ENCODE results near the gene MYOT.
"Not testable (repeated sequence)": the region's sequence is repeated elsewhere in the genome, so short reads cannot be mapped to it uniquely, and the experiment has no call there.

Gene MYOT

DNA sequence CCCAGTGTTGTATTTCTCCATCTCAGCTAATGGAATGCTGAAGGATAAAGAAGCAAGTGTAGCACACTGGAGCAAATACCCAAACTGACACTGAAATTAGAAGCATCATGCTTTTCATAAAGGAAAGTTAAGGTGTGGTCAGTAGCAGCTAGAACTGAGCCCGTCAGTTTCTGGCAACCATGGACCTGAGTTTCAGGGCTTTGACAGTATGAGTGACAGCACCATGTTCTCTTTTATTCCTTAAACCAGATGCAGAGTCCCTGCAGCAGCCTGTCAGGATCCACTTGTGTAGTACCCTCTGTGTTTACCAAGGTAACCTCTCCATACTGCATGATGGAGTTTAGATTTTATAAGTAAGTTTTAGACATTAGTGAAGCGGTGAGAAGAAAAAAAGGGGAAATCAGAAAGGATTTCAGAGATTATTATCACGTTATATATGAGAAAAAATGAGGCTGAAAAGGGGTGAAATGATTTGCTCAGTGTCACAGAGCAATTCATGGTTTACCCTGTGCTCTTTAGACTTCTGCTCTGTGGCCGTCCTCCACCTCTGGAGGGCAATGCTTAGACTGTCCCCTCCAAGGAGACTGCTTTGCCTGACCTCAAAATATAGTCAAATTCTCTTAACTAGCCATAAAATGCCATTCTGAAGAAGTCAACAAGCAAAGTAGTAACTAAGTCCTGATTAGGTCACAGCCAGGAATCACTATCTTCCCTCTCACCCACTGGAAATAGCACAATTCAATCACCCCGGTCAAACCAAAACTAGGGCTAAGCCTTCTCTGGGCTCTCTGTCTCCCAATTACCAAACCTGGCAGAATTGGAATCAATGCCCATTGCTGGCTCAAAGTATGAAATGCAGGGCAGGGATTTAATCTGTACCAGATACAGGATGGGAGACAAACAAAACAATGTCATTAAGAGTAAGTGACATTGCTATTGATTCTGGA lies 10.5 kb upstream of the MYOT start:
- DNase-seq = no peak

DNA sequence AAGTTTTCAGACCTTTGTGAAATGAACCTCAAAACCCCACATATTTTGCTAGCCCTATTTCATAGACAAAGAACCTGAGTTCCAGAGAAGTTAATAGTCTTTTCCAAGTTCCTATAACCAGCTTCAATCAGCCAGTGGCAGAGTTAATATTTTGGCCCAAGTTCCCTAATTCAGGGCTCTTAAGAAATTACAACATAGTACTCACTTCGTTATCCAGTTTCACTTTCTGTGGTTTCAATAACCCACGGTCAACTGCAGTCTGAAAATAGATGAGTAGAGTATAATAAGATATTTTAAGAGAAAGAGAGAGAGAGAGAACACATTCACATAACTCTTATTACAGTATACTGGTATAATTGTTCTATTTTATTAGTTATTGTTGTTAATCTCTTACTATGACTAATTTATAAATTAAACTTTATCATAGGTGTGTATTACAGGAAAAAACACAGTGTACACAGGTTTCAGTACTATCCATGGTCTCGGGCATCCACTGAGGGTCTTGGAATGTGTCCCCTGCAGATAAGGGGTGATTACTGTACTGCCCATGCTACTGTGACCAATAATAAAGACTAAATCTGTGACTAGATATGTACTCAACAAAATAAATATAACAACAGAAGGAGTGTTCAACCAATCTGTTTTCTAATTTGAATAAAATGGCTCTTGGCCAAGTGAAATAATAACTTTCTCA lies 9.3 kb upstream of the MYOT start:
- DNase-seq = no peak

DNA sequence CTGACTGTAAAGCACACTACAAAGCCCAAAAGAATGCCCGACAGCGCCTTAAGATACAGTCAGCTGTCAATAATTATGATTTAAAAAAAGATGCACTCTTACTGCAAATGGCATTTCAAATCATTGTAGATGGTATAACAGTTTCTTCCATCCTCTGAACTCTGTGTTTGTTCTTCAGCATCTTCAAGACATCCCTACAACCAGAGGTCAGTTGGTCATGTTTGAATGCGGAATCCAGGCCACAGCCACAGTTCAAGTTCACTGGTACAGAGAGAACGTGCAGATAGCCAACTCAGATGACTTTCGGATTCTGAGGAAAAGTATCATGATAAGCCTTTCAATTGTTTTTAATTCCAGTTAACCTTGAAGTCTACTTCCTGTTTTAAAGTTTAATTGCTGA lies 8.7 kb upstream of the MYOT start:
- no peak for DNase-seq

DNA sequence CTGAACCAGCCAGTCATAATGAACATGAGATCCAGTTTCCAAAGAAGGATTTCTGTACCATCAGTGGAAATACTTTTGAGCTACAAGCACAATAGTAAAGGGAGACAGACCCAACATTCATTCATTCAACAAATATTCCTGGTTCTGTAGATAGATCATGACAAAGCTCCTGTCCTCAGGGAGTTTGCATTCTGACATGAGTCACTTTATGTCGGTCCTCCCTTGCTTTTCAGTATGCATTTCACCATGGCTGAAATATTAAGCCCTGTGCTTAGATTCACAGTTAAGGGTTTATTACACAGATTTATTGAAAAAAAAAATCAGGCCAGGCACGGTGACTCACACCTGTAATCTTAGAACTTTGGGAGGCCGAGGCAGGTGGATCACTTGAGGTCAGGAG lies 5.4 kb upstream of the MYOT start:
- no peak for DNase-seq

DNA sequence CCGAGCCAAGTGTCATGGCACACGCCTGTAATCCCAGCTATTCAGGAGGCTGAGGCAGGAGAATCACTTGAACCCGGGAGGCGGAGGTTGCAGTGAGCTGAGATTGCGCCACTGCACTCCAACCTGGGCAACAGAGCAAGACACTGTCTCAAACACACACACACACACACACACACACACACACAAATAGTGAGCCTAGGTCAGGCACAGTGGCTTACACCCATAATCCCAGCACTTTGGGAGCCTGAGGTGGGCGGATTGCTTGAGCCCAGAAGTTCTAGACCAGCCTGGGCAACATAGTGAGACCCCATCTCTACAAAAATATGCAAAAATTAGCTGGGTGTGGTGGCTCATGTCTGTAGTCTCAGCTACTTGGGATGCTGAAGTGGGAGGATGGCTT lies 4.0 kb upstream of the MYOT start:
- not testable (repeated sequence) for DNase-seq

DNA sequence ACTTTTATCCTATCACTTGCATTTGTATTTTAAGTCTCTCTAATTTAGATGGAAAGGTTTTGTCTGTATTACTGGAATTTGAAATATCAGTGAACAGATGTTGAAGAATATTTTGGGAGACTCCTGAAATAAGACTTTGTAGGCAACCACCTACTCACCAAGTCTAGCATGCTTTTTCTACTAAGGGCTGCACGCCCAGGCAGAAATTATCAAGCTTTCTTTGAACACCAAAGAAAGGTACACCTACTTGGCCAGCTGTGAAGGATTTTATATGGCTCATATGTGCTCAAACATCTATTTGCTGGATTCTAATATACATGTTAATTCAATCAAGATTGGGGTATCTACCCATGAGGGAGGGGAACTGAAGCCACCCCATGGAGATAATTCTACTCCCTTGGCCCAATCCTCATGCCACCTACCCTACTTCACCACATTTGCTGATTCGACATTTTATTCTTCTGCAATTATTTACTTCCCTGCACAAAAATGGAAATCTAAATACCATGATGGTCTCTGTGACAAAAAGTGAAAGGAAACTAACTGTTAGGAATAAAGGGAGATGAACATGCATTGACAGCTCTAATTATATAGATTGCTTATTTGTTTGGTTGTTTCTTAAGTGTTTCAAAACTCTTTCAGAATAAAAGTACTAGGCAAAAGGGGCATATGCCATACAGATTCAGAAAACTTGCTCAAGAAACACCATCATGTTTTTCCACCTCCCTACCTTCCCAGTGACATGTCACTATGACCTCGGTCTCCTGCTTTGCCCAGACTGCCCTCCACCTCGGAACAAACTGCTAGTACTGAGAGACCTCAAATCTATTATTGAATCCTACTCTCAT lies 895 bp upstream of the MYOT start:
- no peak for DNase-seq

DNA sequence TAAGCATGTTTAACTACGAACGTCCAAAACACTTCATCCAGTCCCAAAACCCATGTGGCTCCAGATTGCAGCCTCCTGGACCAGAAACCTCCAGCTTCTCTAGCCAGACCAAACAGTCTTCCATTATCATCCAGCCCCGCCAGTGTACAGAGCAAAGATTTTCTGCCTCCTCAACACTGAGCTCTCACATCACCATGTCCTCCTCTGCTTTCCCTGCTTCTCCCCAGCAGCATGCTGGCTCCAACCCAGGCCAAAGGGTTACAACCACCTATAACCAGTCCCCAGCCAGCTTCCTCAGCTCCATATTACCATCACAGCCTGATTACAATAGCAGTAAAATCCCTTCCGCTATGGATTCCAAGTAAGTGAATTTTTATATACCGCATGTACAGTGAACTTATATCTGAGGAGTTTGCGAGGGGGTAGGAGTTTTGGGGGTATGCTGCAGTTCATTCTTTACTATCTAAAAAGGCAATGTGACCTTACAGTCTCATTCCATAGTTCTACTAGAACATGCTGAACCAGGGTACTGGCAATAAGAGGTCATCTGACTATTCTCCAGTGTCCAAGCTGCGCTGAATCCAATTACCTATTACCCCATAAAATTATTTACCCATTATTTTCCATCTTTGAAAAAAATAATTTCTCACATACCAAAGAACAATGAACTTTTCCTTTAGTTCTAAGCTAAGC lies 3.1 kb downstream of the MYOT start:
- no peak for DNase-seq

DNA sequence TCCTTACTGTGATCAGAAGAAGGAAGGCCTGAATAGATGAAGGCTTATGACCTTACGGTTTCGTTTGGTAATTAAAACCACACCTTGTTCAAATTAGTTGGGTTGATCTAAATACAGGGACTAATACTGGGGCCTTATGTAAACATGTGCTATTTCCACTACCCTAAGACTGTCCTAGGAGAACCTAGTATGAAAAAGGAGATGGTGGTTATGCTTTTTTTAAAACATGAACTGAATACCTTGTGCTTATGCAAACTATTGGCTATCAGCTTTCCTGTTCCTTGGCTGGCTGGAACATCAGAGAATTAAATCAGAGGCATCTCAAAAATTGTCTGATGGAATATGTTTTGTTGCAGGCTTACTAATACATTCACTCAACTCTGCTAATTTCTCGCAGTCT lies 3.9 kb downstream of the MYOT start:
- DNase-seq = no peak

DNA sequence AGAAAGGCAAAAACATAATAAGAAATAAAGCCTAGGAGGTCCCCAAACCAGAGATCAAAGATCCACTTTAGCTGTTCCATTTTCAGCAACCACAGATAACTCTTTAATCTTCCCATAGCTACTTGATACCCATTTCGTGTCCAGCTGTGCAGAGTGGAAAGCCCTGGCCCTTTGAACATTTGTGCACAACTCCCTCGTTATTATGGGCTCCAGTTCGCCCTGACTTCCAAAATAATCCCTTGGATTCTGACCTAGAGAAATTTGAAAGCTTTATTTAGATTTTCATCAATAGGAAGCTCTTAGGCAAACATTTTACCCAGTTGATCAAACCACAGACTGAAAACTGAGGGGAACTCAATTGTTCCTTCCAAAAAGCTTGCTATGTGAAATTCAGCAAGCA lies 4.8 kb downstream of the MYOT start:
- no peak for DNase-seq

DNA sequence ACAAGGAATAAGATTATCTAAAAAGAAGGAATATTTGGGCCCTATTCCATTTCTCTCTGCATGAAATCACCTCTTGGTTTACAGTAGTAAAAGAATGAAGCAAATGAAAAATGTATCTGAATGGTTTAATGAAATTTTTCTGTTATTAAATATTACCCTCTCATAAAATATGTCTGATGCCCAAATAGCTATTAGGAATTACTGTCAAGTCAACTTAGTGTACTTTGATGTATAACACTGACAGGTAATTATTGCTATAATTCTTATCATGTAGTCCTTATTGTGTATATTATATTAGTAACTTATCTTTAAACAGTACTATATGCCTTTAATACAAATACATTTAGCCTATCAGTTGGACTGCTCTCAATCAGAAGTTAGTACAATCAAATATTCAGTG lies 8.4 kb downstream of the MYOT start:
- no peak for DNase-seq

DNA sequence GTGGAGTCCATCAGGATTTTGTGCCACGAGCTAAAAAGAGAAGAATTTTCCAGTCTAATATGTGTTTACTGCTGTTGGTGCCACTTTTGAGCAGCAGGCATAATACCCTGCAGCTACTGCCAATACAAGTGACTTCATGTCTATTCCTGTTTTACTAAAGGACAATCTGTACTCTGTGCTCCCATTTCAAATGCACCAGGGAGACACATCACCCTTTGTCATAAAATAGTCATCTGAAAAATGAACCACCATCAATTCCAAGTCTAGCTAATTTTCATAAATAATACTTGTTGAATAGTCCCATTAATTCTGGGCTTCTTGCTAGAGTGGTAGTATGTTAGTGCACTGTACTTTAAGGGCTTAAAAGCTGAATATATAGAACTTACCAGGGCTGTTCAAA lies 12.7 kb downstream of the MYOT start:
- DNase-seq = no peak

DNA sequence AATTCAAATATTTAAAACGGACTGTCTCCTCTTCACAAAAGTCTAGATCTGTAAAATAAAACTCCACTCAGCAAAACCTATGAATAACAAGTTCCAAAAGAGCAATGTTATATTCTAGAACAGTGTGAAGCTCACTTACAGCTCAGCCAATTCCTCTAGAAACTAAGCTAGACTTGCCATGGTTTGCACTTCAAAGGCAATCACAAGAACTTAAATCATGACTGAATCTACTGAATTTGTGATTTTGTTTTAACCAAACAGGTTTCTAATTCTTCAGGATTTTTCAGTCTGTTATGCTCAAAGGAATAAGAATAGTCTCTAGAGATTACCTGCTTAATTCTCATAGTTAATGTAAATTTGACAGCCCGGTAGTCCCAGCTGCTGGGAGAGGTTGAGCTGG lies 20.2 kb downstream of the MYOT start:
- DNase-seq = no peak

DNA sequence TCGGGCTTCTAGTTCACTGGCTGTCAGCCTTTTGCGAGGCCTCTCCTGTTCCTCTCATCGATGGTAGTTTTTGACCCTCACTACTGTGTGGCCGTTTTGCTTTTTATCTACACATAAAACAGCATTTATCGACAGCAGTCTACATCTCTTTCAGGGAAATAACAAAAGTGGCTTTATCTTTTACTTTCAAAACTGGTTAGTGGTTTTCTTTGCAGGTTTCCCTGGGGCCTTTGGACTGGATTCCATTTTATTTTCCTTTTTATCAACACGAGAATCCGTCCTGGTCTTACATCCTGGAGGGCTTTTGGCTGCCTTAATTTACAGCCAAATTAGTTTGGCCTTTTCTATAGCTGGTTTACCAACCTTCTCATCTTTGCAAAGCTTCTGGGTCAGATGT lies 20.8 kb downstream of the MYOT start:
- no peak for DNase-seq

DNA sequence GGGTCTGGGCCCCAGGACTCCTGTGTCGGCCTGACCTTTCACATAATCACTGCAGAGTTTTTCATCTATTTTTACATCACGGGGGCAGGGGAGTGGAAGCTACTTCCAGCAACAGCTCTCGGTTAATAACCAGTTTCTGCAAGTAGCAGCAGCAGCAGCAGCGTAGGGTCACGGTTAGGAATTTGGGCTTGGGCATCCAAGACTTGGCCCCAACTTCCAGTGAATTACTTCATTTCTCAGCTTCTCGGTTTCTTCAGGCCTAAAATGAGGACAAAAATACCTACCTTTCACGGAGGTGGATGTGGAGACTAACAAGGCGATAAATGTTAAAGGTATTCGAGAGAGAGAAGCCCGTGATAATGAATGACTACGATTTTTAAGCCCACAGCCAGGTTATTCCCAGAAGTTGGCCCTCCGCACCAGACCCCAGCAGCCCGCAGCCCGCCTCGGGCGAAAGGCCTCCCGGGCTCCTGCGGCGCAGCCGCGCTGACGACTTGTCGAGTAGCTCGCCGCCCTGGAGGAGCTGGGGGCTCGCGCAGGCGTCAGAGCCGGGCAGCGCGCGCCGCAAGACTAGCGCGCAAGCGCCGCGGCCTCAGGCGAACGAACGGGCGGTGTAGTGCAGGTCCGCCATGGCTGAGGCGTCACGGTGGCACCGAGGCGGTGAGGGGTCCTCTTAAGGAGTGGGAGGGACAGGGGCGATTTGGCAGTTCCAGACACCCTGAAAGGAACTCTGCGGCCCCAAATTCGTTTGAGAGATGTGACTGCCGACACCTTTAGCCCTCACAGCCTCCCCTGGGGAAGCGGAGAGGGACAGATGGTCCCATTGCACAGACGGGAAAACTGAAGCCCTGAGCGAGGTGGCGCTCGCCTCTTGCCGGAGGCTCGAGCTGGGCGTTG lies 21.5 kb downstream of the MYOT start, which contains the start of gene PKD2L2:
TSS of gene PKD2L2 (plus strand) at position 595 of the 897 bp plus-strand sequence. CDS start at position 630, 35 bp downstream.
- DNase-seq = no peak

DNA sequence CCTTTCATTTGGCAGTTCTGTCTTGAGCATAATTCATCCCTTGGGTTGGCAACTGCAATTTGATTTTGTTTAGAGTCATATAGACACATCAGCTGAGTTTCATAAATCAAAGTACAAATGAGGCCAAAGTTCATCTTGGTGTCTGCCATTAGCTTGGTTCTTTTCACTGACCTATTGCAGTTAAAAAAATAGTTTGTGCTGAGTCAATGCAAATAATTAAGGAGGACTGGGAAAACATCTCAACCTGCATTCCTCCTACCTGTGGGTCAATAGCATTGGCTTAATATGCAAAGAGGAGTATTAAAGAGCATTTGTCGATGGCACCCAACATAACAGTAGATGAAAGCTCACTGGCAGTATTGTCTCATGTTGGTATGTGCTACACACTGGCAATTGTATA lies 23.2 kb downstream of the MYOT start:
- DNase-seq = no peak

DNA sequence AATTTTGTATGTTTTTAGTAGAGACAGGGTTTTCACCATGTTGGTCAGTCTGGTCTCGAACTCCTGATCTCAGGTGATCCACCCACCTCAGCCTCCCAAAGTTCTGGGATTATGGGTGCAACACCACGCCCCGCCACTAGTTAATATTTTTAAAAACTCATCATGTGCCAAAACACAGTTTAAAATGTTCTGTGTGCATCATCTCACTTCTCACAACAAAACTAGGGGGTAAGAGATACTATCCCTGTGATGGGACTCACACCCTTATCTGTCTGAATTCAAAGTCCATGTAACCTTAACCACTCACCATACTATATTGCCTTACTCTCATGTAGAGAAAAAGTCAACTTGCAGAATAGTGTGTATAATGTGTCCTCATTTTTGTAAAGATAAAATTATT lies 24.2 kb downstream of the MYOT start:
- DNase-seq = no peak

DNA sequence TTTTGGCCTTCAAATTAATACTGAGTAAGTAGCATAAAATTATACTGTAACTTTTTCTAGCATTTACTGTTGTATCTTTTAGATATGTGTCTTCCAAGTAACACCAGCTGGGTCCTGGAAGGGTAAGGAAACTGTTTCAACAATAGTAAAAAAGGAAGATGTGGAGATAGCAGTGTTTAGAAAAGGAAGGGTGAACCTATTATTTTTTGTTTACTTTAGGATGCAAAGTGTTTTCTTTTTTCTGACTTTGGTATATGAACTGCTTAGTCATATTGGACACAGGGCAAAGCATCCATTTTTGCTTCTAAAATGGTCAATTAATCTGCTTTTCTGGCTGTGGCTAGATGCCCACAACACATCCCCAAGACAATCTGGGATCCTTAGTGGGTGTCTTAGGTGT lies 26.9 kb downstream of the MYOT start:
- DNase-seq = no peak

DNA sequence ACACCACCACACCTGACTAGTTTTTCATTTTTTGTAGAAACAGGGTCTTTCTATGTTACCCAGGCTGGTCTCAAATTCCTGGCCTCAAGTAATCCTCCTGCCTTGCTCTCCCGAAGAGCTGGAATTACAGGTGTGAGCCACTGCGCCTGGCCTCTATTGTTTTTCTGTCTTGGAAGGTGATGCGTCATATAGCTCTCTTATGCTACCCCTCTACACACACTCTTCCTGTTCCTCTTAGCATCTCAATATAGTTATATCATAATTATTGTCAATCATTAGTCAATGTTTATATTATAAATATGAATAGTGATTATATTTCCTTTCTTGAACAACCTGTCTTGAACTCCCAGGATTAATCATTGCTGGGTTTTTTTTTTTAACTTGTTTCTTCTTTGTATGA lies 28.9 kb downstream of the MYOT start:
- DNase-seq = no peak

DNA sequence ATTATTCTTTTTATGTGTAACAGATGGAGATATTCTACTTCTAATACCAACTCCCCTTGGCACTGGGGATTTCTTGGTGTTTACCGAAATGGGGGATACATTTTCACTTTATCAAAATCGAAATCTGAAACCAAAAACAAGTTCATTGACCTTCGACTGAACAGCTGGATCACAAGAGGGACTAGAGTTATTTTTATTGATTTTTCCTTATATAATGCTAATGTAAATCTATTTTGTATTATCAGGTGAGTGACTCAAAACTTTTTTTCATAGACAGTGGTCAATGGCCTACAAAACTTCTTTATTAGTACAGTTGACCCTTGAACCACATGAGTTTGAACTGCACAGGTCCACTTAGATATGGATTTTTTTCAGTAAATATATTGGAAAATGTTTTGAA lies 31.8 kb downstream of the MYOT start:
- no peak for DNase-seq

DNA sequence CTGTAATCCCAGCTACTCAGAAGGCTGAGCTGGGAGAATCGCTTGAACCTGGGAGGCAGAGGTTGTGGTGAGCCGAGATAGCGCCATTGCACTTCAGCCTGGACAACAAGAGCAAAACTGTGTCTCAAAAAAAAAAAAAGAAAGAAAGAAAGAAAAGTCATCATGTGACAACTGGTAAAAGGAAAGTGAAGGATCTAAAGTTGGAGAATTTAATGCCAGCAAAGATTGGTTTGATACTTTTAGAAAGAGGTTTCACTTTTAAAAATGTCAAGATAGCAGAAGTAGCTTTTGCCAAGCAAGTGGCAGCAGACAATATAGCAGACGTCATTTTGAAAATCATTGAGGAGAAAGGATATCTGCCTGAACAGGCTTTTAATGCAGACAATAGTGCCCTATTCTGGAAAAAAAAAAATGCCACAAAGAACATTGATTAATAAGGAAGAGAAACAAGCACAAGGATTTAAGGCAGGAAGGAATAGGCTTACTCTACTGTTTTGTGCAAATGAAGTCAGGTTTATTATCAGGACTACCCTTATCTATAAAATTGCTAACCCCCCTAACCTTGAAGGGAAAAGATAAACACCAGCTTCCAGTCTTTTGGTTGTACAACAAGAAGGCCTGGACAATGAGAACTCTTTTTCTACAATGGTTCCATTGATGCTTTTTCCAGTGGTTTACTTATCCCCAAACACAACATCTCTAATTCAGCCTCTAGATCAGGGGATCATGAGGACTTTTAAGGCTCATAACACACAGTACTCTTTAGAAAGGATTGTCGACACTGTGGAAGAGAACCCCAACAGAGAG lies 33.6 kb downstream of the MYOT start:
- no peak for DNase-seq
